HG03025 (cell line): ENCODE results near the gene ABCA4.
"Not testable (repeated sequence)": the region's sequence is repeated elsewhere in the genome, so short reads cannot be mapped to it uniquely, and the experiment has no call there.

ENCODE experiments used
- ATAC-seq: cut with Tn5 transposase; IDR thresholded peaks from one replicate; pipeline ENCODE4 v1.9.1; 2021; ENCODE audit warnings: mild to moderate bottlenecking, moderate library complexity; ENCODE audit not compliant: unreplicated experiment, low FRiP score

Gene ABCA4

GRCh38 chr1:94120991-94121390 is at the start of gene ABCA4:
TSS of gene ABCA4 (minus strand) at chr1:94121148. CDS start at chr1:94121045, 103 bp downstream.
- no peak for ATAC-seq

- ATAC-seq = no peak
These were observed 48.2 kb upstream of the ABCA4 start for GRCh38 chr1:94169126-94169525.

- no peak for ATAC-seq
These were observed 44.9 kb upstream of the ABCA4 start for GRCh38 chr1:94165843-94166242.

GRCh38 chr1:94164885-94165284 is 43.9 kb upstream of the ABCA4 start:
- not testable (repeated sequence) for ATAC-seq

- ATAC-seq = not testable (repeated sequence)
These were observed 43.2 kb upstream of the ABCA4 start for GRCh38 chr1:94164121-94164520.

- ATAC-seq = not testable (repeated sequence)
These were observed 42.3 kb upstream of the ABCA4 start for GRCh38 chr1:94163249-94163648.

GRCh38 chr1:94160811-94161210 is 39.9 kb upstream of the ABCA4 start:
- no peak for ATAC-seq

- no peak for ATAC-seq
These were observed 35.2 kb upstream of the ABCA4 start for GRCh38 chr1:94156096-94156625.

- ATAC-seq = no peak
These were observed 34.0 kb upstream of the ABCA4 start for GRCh38 chr1:94154989-94155388.

GRCh38 chr1:94153133-94153532 is 32.2 kb upstream of the ABCA4 start:
- ATAC-seq = no peak

GRCh38 chr1:94149166-94149565 is 28.2 kb upstream of the ABCA4 start:
- not testable (repeated sequence) for ATAC-seq

- ATAC-seq = no peak
These were observed 25.3 kb upstream of the ABCA4 start for GRCh38 chr1:94146273-94146672.

GRCh38 chr1:94144836-94145235 is 23.9 kb upstream of the ABCA4 start:
- no peak for ATAC-seq

- no peak for ATAC-seq
These were observed 22.8 kb upstream of the ABCA4 start for GRCh38 chr1:94143809-94144176.

GRCh38 chr1:94143173-94143808 is 22.3 kb upstream of the ABCA4 start:
- ATAC-seq = no peak

- no peak for ATAC-seq
These were observed 21.6 kb upstream of the ABCA4 start for GRCh38 chr1:94142583-94142982.

- ATAC-seq = no peak
These were observed 21.1 kb upstream of the ABCA4 start for GRCh38 chr1:94142022-94142421.

- no peak for ATAC-seq
These were observed 11.2 kb upstream of the ABCA4 start for GRCh38 chr1:94132111-94132510.

- ATAC-seq = no peak
These were observed 10.1 kb upstream of the ABCA4 start for GRCh38 chr1:94130851-94131595.

GRCh38 chr1:94126651-94127050 is 5.7 kb upstream of the ABCA4 start:
- ATAC-seq = no peak

- no peak for ATAC-seq
These were observed 4.9 kb upstream of the ABCA4 start for GRCh38 chr1:94125551-94126514.
